Measurements from ENCODE around the gene ZBTB38.

- TF ChIP-seq CTCF (IDR thresholded peaks at IDR 0.05; ENCODE audit: extremely low read depth in 1 of 2, insufficient read depth in 1 of 2, low read depth in 1 of 2, low read length in 2 of 2) (no peak), POLR2A (IDR thresholded peaks at IDR 0.05; ENCODE audit: low read depth, low read length) (no peak), JUN (IDR thresholded peaks at IDR 0.05; ENCODE audit: borderline replicate concordance, insufficient read depth, insufficient read length, low read depth) (no peak), MYC (IDR thresholded peaks at IDR 0.05; ENCODE audit: low read depth, low read length) (no peak), POLR2AphosphoS5 (IDR thresholded peaks at IDR 0.05; ENCODE audit: insufficient read depth, low read depth, low read length) (no peak), MAX (IDR thresholded peaks at IDR 0.05; ENCODE audit: insufficient read depth, insufficient read length) (no peak), EZH2 (IDR thresholded peaks at IDR 0.05; ENCODE audit: borderline replicate concordance, low read depth, low read length, severe bottlenecking) (no peak), FOS (IDR thresholded peaks at IDR 0.05; ENCODE audit: borderline replicate concordance, insufficient read depth, low read length) (no peak)
Observed at GRCh38 chr3:141335531-141336061, 32.7 kb upstream of the ZBTB38 start.

Measured in endothelial cell of umbilical vein (primary cell).